HEK293 (cell line): ENCODE results near the gene CLNK.

Source experiments
- CTCF ChIA-PET: fragments of 350-600 bp; formaldehyde crosslinking; extraction: SDS; loops from one replicate; lab custom pipeline; 2021; ENCODE audit warnings: antibody characterized with exemption; lab: Yijun Ruan, JAX
- POLR2A ChIA-PET: fragments of 300-600 bp; formaldehyde crosslinking; extraction: SDS; loops from one replicate; lab custom pipeline; 2020; ENCODE audit warnings: antibody characterized with exemption, inconsistent platforms; lab: Yijun Ruan, JAX
- H3K27ac ChIP-seq: fragments of 200-500 bp; sonication (Bioruptor generic); 2 replicates; pipeline ENCODE4 v1.5.1; 2014; ENCODE audit warnings: low read depth, low read length, control low read depth, inconsistent platforms; ENCODE audit errors: extremely low read depth
- H3K36me3 ChIP-seq, 2 experiments: fragments of 200-500 bp in 1 of 2; sonication (Bioruptor generic) in 1 of 2; 1 replicate in 1 of 2; 2 replicates in 1 of 2; pipeline ENCODE4 v1.5.1; 2014 to 2017; ENCODE audit warnings: inconsistent platforms in 2 of 2, low read length in 2 of 2; ENCODE audit not compliant: control insufficient read depth in 2 of 2, insufficient read depth in 1 of 2
- H3K4me1 ChIP-seq: fragments of 200-500 bp; sonication (Bioruptor generic); 2 replicates; pipeline ENCODE4 v1.5.1; 2014; ENCODE audit warnings: mild to moderate bottlenecking, low read length, inconsistent platforms; ENCODE audit not compliant: control insufficient read depth, insufficient read depth
- H3K4me3 ChIP-seq: 2 replicates; pipeline ENCODE4 v1.5.1; 2011; ENCODE audit warnings: low read depth, mild to moderate bottlenecking, control low read depth, low read length, moderate library complexity
- H3K9me3 ChIP-seq: fragments of 200-500 bp; sonication (Bioruptor generic); 2 replicates; pipeline ENCODE4 v1.5.1; 2014; ENCODE audit warnings: low read depth, low read length, inconsistent platforms; ENCODE audit not compliant: control insufficient read depth, insufficient read depth
- ATF2 ChIP-seq: fragments of 450-650 bp; formaldehyde crosslinking; IDR thresholded peaks from 2 replicates; pipeline ENCODE4 v1.5.1; 2016; ENCODE audit warnings: missing biosample characterization, missing genetic modification characterization, low read depth
- CTCF ChIP-seq: fragments of 450-650 bp; formaldehyde crosslinking; IDR thresholded peaks from 2 replicates; pipeline ENCODE4 v1.5.1; 2016; ENCODE audit warnings: missing biosample characterization, missing genetic modification characterization
- GLI2 ChIP-seq: fragments of 450-650 bp; formaldehyde crosslinking; IDR thresholded peaks from 2 replicates; pipeline ENCODE4; 2017; ENCODE audit warnings: missing biosample characterization, missing genetic modification characterization, low read depth, borderline replicate concordance
- KLF17 ChIP-seq: fragments of 450-650 bp; formaldehyde crosslinking; IDR thresholded peaks from 2 replicates; pipeline ENCODE4 v1.5.1; 2016; ENCODE audit warnings: missing biosample characterization, missing genetic modification characterization
- MEIS1 ChIP-seq: sonication (generic); formaldehyde crosslinking; IDR thresholded peaks from 2 replicates; pipeline ENCODE4 v1.8.1; 2022; ENCODE audit warnings: missing genetic modification reagents, mild to moderate bottlenecking, borderline replicate concordance
- MZF1 ChIP-seq: fragments of 450-650 bp; formaldehyde crosslinking; IDR thresholded peaks from 2 replicates; pipeline ENCODE4 v1.5.1; 2017; ENCODE audit warnings: missing biosample characterization, missing genetic modification characterization, borderline replicate concordance
- PRDM2 ChIP-seq: fragments of 450-650 bp; formaldehyde crosslinking; IDR thresholded peaks from 2 replicates; pipeline ENCODE4 v1.5.1; 2016; ENCODE audit warnings: missing biosample characterization, missing genetic modification characterization, borderline replicate concordance
- TCF7L2 ChIP-seq: IDR thresholded peaks from 2 replicates; pipeline ENCODE4 v1.6.1; 2011; ENCODE audit warnings: low read depth, mild to moderate bottlenecking, inconsistent platforms, low read length, moderate library complexity, borderline replicate concordance
- TSHZ1 ChIP-seq: fragments of 450-650 bp; formaldehyde crosslinking; IDR thresholded peaks from 2 replicates; pipeline ENCODE4 v1.5.1; 2016; ENCODE audit warnings: missing biosample characterization, missing genetic modification characterization, borderline replicate concordance
- YY1 ChIP-seq: fragments of 450-650 bp; formaldehyde crosslinking; IDR thresholded peaks from 2 replicates; pipeline ENCODE4 v1.5.1; 2018; ENCODE audit warnings: missing biosample characterization, missing genetic modification characterization
- ZNF174 ChIP-seq: fragments of 450-650 bp; formaldehyde crosslinking; IDR thresholded peaks from 2 replicates; pipeline ENCODE4 v1.5.0; 2017; ENCODE audit warnings: missing biosample characterization, mild to moderate bottlenecking, missing genetic modification characterization
- ZNF211 ChIP-seq: fragments of 450-650 bp; formaldehyde crosslinking; IDR thresholded peaks from 2 replicates; pipeline ENCODE4 v1.5.1; 2016; ENCODE audit warnings: low read depth, missing biosample characterization, missing genetic modification characterization
- ZNF366 ChIP-seq: fragments of 450-650 bp; formaldehyde crosslinking; conservative IDR thresholded peaks from 2 replicates; pipeline ENCODE4 v1.5.1; 2016; ENCODE audit warnings: missing biosample characterization, missing genetic modification characterization
- ZNF488 ChIP-seq: fragments of 450-650 bp; formaldehyde crosslinking; IDR thresholded peaks from 2 replicates; pipeline ENCODE4 v1.5.1; 2016; ENCODE audit warnings: missing biosample characterization, missing genetic modification characterization
- ZNF560 ChIP-seq: fragments of 450-650 bp; formaldehyde crosslinking; IDR thresholded peaks from 2 replicates; pipeline ENCODE4 v1.5.1; 2017; ENCODE audit warnings: missing biosample characterization, missing genetic modification characterization, borderline replicate concordance
- ZNF658 ChIP-seq: fragments of 450-650 bp; formaldehyde crosslinking; IDR thresholded peaks from 2 replicates; pipeline ENCODE4; 2016; ENCODE audit warnings: missing biosample characterization, missing genetic modification characterization
- ZNF777 ChIP-seq: fragments of 450-650 bp; formaldehyde crosslinking; IDR thresholded peaks from 2 replicates; pipeline ENCODE4 v1.5.1; 2017; ENCODE audit warnings: missing biosample characterization, missing genetic modification characterization, borderline replicate concordance
- ZNF785 ChIP-seq: fragments of 450-650 bp; formaldehyde crosslinking; IDR thresholded peaks from 2 replicates; pipeline ENCODE4 v1.5.1; 2016; ENCODE audit warnings: missing biosample characterization, missing genetic modification characterization
- ZSCAN23 ChIP-seq: fragments of 450-650 bp; formaldehyde crosslinking; IDR thresholded peaks from 2 replicates; pipeline ENCODE4 v1.5.1; 2016; ENCODE audit warnings: missing biosample characterization, missing genetic modification characterization
- ZSCAN5A ChIP-seq: fragments of 450-650 bp; formaldehyde crosslinking; IDR thresholded peaks from 2 replicates; pipeline ENCODE4 v1.5.1; 2016; ENCODE audit warnings: missing biosample characterization, missing genetic modification characterization

The CLNK gene

GRCh38 chr4:10607206-10607605, 77.4 kb downstream of the CLNK start:
- Histone ChIP-seq H3K9me3 (no peaks in the 10 kb centered on the region), H3K4me3 (no peak overlapping the region), H3K36me3 (no peaks in the 10 kb centered on the region), H3K27ac (no peak overlapping the region), H3K4me1 (no peaks in the 10 kb centered on the region)
- no peak for TF ChIP-seq ZNF785 (tag by site-specific recombination)
- TF ChIP-seq ZNF488 (tag by site-specific recombination): no peak
- no peak for TF ChIP-seq ZNF560 (tag by site-specific recombination)
- no peak for TF ChIP-seq ZNF211
- TF ChIP-seq CTCF: no peak
- no peak for TF ChIP-seq KLF17 (tag by site-specific recombination)
- TF ChIP-seq PRDM2: no peak
- no peak for TF ChIP-seq ZNF658 (tag by site-specific recombination)
- TF ChIP-seq ZNF366: no peak
- no peak for TF ChIP-seq TSHZ1
- TF ChIP-seq GLI2 (tag by site-specific recombination): no peak
- TF ChIP-seq MEIS1 (CRISPR knock-in tag): no peak
- TF ChIP-seq TCF7L2: no peak
- no peak for TF ChIP-seq ZNF174 (tag by site-specific recombination)
- no peak for TF ChIP-seq ZNF777 (tag by site-specific recombination)
- TF ChIP-seq YY1 (tag by site-specific recombination): no peak
- no peak for TF ChIP-seq ATF2
- TF ChIP-seq ZSCAN5A: no peak
- TF ChIP-seq ZSCAN23 (tag by site-specific recombination): no peak
- TF ChIP-seq MZF1: no peak
- POLR2A ChIA-PET: no interaction called here
- CTCF ChIA-PET: no interaction called here
